Kasumi-1 (cell line): Measurements from ENCODE around the gene LRP10.
"Not testable (repeated sequence)": the region's sequence is repeated elsewhere in the genome, so short reads cannot be mapped to it uniquely, and the experiment has no call there.

Experiments used
- DNase-seq, 2 experiments: peaks; one replicate each; lab custom pipeline; 2025; lab: John Stamatoyannopoulos, UW

The LRP10 gene, protein sequence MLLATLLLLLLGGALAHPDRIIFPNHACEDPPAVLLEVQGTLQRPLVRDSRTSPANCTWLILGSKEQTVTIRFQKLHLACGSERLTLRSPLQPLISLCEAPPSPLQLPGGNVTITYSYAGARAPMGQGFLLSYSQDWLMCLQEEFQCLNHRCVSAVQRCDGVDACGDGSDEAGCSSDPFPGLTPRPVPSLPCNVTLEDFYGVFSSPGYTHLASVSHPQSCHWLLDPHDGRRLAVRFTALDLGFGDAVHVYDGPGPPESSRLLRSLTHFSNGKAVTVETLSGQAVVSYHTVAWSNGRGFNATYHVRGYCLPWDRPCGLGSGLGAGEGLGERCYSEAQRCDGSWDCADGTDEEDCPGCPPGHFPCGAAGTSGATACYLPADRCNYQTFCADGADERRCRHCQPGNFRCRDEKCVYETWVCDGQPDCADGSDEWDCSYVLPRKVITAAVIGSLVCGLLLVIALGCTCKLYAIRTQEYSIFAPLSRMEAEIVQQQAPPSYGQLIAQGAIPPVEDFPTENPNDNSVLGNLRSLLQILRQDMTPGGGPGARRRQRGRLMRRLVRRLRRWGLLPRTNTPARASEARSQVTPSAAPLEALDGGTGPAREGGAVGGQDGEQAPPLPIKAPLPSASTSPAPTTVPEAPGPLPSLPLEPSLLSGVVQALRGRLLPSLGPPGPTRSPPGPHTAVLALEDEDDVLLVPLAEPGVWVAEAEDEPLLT

DNA sequence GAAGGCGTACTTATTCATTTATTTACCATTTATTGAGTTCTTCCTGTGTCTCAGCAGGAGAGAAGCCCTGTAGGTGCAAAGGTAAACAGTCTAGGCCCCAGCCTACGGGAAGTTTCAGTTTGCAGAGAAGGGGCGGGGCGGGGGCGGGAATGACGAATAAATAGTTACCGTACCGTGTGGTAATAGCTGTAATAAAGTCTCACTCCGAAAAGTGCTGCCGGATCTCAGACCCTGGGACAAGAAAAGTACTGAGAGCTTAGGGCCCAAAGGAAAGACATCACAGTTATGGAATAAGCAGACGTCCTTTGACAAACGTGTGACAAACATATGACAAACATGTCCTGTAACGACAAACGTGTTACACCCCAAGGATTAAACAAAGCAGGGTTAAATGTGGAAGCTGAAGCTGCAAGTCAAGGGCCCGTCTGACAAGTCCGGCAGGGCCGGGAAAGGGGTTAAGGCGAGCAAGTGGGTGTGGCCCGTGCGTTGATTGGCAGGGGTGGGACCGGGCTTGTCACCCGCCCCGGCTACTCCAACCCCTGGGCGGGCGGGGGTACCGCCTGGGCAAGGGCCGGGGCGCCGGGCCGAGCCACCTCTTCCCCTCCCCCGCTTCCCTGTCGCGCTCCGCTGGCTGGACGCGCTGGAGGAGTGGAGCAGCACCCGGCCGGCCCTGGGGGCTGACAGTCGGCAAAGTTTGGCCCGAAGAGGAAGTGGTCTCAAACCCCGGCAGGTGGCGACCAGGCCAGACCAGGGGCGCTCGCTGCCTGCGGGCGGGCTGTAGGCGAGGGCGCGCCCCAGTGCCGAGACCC, at the start of gene LRP10:
LRP10 (plus strand) TSS at position 517 of the 809 bp plus-strand sequence. CDS start 564 bp downstream, outside the sequence.
- DNase-seq: peak; percentile 79

DNA sequence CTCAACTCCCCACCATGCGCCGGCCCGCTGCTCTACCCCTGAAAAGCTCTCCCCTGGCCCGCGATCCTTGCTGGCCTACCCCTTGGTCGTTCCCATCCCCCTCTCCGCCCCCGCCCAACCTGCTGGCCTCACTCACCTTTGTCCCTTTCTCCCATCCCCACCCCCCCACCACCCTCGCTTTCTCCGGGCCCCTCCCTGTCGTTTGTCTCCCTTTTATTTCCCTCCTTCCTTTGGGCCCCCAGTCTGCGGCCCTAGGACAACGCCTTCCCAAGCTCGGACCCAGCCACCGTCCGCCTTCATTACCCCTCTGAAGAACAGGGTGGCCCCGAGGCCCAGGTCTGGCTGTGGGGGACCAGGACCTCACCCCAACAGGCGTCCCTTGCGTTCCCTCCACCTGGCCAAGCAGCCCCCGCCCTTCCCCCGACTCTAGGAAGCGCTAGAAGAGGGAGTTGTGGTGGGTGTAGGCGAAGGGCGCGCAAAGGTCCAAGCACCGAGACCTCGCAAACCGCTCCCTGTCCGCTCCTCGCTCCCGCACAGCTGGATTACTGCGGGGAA, 49.4 kb upstream of the LRP10 start:
- DNase-seq: no peak

DNA sequence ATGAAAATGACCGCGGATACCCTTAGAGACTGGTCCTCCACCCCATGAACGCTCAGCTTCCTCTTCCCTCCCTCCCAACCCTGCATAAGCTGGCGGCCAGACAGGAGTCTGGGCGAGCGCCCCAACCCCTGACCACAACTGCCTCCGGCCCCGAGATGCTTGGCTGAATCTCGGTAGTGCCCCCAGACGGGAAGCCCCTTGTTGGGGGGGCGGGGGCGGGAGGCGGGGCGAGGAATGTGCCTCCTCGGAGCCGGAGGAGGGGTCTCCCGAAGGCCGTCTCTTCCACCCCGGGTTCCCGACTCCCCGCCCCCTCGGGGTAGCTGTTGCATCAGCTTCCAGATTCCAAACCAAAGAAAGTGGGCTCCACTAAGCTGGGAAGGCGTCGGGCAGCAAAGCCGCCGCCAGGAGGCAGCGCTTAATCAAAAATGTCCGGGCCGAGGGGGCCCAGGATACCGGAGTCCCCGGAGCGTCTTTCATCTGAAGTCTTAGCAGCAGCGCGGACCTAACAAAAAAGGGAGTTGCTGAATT, 48.9 kb upstream of the LRP10 start:
- DNase-seq: peak; percentile 66 to 79

DNA sequence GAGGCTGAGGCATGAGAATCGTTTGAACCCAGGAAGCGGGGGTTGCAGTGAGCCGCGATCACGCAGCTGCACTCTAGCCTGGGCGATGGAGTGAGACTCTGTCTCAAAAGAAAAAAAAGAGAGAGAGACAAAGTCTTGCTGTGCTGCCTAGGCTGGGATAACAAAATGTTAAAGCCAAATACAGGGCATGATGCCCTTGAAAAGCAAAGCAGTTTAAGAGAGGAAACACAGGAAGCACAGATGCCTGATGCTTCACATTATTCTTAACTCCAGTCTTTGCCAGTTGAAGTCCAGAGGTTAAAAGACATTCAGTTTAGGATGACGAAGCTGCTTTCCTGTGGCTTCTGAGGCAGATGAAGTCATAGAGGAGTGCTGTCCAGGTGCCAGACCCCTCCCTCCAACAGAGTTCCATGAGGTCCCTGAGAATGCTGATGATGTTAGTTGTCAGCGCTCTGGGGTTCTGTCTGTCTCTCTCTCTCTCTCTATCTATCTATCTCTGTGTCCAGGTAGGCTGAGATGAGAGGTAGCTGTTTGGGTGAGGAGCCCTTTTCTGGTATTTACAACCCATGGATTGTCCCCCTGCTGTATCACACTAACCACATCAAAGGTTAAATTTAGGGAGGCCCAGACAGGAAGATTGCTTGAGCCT, 46.7 kb upstream of the LRP10 start:
- peak; percentile 14 to 31 for DNase-seq

DNA sequence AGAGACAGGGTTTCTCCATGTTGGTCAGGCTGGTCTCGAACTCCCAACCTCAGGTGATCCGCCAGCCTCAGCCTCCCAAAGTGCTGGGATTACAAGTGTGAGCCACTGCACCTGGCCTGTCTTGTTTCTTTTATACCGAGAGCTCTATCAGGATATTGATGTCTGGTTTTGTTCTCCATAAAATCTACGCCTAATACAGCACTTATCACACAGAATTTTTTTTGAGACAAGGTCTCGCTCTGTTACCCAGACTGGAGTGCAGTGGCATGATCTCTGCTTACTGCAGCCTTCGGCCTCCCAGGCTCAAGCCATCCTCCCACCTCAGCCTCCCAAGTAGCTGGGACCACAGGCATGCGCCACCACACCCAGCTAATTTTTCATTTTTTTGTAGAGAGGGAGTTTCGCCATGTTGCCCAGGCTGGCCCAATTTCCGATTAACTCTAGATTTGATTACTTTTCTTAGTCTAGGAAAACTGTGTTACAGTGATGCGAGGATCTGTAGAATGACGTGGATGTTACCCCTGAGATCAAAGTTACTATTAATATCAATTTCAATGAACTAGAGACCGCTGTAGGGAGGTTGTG, 42.4 kb upstream of the LRP10 start:
- not testable (repeated sequence) for DNase-seq

DNA sequence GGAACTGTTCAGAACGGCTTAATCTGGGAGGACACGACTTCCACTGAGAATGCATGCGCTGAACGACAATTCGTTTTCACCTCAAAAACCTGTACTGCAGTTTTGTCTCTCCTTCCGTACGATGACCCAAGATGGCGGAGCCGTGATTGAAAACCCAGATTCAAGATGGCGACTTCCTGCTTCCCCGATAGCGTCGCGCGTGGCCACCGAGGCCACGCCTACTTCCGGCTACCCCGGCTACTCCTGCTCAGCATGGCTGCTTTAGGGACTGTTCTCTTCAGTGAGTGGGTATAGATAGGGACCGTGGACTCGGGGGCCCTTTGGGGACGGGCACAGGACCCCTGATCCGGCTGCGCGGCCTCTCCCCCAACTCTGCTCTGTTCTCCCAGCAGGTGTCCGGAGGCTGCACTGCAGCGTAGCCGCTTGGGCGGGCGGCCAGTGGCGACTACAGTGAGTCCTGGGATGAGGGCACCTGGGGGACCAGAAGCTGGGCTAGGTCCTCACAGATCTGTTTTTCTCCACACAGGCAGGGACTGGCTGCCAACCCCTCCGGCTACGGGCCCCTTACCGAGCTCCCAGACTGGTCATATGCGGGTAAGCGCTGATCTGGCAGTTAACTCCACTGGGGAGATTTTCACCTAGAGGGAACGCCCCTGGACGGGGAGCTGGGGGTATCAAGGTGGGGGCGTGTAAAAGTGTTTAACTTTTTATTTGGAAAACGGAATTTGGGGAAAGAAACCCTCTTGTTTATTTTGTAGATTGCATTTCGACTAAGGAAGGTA, 41.7 kb upstream of the LRP10 start, which contains the start of gene MRPL52:
MRPL52 (plus strand) TSS at position 227 of the 782 bp plus-strand sequence; CDS start at position 253, 26 bp downstream.
- peak; percentile 90 to 94 for DNase-seq

DNA sequence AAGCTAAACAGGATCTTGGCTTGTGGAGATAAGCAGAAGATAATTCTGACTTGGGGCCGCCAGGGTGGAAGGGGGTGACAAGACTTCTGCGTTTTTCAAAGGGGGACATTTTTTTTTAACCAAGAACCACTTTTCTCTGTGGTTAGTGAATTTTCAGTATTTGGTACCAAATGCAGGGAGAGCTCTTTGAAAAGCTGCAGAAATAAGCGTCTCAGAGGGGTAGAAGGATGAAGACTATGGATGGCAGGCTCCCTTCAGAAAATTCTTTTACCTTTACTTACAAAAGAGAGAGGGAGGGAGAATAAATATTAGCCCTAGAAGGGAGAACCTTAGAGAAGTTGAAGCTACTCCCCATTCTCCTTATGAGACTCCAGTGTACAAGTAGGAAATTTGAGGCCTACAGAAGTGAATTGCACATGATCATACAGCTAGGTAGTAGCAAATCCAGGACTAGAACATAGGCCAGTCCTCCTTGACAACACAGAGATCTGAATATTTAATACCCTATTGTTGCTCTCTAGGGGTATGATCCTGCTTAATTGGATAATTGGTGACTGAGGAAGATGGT, 41.0 kb upstream of the LRP10 start:
- DNase-seq: peak in 1 of 2 experiments; percentile 44

DNA sequence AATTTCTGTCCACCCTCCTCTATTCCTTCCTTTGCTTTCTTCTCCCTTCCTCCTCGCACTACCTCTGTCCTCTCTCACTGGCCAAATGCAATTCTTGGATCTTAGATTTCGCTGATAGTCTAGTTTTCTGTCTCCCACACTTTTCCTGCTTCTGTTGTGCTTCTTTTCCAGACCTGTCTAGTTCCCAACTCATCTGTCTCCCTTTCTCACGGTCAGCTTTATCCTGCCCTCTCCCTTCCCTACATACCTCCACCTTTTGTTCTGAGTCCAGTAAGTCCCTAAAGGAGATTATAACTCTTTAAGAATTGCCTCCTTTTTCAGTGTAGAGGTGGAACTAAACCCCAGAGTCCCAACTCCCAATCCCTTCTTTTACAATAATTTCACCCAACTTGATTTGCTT, 36.0 kb upstream of the LRP10 start:
- DNase-seq: no peak

DNA sequence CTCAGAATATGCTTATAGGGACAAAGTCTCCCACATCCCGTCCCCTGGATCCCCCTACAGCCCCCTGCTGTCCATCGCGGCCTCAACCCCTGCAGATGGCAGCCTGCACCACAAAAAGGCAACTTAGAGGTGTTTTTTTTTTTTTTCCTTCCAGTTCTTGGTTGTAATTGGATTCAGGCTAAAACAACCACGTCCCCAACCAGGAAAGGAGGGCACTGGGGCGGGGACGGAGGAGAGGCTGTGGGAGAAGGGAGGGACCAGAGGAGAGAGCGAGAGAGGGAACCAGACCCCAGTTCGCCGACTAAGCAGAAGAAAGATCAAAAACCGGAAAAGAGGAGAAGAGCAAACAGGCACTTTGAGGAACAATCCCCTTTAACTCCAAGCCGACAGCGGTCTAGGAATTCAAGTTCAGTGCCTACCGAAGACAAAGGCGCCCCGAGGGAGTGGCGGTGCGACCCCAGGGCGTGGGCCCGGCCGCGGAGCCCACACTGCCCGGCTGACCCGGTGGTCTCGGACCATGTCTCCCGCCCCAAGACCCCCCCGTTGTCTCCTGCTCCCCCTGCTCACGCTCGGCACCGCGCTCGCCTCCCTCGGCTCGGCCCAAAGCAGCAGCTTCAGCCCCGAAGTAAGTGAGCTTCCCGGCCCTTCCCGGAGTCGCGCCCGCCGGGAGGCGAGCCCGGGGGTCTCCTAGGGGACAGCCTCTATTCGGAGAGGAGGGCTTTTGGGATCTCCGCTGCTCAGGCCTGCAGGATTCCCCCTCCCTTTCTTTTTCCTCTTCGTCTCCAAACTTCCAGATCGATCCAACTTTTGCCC, 35.0 kb upstream of the LRP10 start, which contains the start of gene MMP14:
MMP14 (plus strand) TSS at position 285 of the 813 bp plus-strand sequence; CDS start at position 518, 233 bp downstream.
- peak; percentile 36 to 39 for DNase-seq

DNA sequence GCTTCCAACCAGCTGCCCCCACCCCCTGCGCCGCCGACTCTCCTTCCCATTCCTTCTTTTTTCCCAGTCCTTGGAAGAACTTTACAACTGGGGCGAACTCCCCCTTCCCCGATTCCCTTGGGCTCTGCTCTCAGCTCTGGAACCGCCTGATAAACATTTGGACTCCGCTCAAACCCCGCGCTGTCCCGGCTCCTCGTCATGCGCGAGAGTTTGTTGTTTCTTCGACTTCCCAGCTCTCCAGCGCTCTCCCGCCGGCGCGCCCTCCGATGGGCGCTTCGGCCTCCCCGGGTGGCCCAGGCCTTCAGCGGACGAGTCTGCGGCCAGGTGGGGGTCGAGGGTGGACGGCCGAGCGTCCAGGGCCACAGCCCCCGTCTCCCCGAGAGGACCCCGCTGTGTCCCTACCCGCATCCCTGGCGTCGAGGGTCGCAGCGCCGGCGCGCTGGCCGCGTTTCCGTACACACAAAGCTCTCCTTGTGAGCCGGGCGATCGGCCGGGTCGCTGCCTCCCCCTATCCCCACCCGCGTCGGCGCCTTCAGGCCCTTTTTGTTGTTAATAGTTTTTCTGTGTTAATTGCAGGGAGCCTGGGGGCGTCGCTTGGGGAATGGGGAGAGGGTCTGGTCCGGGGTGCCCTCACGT, 34.3 kb upstream of the LRP10 start:
- DNase-seq: peak; percentile 11 to 29

DNA sequence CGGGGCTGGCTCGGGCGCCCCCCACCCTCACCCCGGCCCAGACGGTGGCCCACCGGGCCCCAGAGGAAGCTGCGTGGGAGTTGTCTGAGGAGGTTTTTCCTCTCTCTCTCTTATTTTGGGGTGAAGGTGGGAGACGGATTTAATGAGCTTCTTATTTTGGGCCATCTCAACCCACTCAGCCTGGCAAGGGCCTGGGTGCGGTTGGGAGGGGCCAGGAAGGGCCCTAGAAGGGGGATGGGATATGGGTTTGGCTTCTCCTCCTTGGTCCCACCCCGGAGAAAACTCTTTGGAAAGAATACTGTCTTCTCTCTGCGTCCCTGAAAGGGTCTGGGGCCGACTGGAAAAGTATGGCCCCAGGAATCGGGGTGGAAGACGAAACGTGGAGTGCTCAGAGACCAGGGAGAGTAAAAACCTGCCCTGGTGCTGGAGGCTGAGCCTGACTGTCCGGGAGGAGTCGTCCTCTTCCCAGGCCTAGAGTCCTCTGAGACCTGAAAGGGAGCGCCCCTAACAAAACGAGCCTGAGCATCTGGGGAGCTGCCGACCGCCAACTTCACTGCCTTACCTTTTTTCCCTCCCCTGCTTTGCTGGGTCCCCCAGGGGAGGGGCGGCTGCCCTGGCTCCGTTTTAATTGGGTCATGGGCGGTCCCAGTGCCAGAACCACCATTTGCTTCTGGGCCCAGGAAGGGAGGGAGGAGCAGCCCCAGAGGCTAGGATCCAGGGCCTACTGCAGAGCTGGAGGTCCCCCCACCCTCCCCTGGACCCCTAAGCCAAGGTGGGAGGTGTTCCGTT, 33.6 kb upstream of the LRP10 start:
- DNase-seq: no peak

DNA sequence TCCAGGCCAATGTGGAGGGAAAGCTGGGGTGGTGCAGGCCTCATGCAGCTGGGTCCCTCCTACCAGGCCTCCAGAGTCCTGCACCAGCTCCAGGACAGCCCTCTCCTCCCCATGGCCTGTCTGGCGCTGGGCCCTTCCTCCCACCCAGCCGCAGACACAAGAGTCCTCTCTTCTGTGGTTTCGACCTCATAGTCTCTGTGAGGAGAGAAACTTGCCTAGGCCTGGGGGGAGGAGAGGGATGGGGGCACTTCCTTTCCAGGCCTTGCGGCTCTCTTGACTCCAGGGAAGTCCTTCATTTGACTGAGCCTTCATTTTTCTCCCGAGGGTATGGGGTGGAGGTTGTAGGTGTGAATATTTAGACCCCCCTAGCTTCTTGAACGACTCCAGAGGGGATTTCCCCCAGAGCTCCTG, 32.9 kb upstream of the LRP10 start:
- DNase-seq: peak; percentile 59 to 69

DNA sequence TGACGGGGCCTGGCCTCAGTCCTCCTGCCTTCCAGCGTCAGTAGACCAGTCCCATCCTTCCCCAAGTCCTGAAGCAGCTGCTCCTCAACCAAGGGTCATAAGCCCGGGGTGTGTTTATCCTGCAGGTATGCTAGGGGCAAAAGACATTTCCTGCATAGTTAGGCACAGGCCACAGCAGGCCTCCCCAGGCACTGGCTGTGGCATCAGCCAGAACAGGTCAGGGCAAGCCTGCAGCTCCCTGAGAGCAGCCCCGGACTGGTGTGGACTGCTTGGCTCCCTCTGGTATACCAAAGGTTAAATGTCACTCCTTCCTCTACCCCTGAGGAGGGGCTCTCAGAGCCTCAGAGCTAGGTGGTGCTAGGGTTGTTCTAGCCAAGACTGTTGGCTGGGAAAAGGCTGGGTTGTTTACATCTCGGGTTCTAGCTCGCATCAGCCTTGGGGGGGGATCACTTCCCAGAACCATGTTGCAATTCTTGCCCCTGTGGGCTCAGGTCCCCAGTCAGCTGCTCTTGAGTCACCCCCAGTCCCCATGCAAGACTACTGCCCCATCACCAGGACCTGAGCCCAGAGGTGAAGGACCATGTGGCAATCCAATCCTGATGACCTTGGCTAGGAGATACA, 32.3 kb upstream of the LRP10 start:
- DNase-seq: no peak

DNA sequence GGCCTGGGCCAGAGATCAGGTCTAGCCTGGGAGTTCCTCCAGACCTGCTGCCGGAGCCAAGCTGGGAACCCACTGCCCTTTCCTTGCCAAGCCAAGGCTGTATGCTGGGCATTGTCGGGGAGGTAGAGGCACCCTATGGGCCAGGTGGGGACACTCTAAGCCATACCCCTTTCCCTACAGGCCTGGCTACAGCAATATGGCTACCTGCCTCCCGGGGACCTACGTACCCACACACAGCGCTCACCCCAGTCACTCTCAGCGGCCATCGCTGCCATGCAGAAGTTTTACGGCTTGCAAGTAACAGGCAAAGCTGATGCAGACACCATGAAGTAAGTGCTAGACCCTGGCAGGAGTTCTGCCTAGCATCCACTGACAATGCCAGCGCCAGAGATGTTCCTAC, 30.2 kb upstream of the LRP10 start:
- no peak for DNase-seq

DNA sequence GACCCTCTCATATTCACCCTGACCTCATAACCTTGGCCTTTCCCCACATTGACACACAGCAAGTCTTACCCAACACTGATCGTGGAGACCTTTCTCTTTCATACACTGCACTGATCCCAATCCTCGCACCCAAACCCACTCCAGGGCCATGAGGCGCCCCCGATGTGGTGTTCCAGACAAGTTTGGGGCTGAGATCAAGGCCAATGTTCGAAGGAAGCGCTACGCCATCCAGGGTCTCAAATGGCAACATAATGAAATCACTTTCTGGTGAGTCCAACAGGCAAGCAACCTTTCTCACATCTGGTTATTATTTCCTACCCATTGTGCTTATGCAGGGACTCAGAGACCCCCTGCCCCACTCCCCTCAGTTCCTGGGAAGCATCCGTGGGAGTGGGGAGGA, 29.8 kb upstream of the LRP10 start:
- no peak for DNase-seq

DNA sequence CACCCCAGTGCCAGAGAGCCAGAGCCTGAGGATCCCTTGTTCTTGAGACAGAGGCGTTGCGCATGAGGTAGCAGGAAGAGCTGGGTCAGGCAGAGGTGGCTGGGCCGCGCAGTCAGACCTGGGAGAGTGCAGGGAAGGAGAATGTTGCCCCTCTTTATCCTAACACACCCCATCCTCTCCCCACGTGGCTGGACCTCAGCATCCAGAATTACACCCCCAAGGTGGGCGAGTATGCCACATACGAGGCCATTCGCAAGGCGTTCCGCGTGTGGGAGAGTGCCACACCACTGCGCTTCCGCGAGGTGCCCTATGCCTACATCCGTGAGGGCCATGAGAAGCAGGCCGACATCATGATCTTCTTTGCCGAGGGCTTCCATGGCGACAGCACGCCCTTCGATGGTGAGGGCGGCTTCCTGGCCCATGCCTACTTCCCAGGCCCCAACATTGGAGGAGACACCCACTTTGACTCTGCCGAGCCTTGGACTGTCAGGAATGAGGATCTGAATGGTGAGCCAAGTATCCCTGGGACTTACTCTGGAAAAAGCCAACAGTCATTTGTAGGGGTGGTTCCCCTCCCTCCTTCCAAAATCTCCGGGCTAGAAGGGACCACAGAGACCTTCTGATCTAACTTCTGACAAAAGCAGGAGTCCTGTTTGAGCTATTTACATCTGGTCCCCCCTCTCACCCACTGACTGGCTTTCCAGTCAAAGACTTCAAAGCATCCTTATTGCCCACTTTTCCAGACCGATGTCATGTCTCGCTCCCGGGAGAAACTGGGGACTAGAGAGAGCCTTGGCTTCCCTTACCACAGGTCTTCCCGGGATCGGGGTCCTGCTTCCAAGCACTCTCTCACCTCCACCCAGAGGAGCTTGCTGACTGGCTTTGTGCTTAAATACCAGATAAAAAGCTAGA, 29.1 kb upstream of the LRP10 start:
- DNase-seq: no peak
